ENCODE data around the gene PDGFRB. TPM values are rescaled to one million over a fixed set of nuclear protein-coding genes. Genes with fewer than 3 reads are reported as not detected.

Gene PDGFRB
- total RNA-seq, 1 experiment from 2014 or later: 1.8 TPM

- no peaks in the 10 kb centered on the region for H3K36me3 ChIP-seq (ENCODE audit: control insufficient read depth, insufficient read depth, low read length)
- intact Hi-C loops (cut with micrococcal nuclease; ENCODE audit: unreplicated experiment): no loop called here
- TF ChIP-seq SIN3A (IDR thresholded peaks at IDR 0.05; ENCODE audit: borderline replicate concordance, insufficient read depth, low read depth, low read length): no peak
- no peak for TF ChIP-seq TCF7L2 (IDR thresholded peaks at IDR 0.05; ENCODE audit: low read depth, low read length)
- TF ChIP-seq REST (IDR thresholded peaks at IDR 0.05; ENCODE audit: insufficient read depth in 1 of 2, low read depth in 2 of 2, low read length in 1 of 2): no peak
- TF ChIP-seq POLR2AphosphoS5 (IDR thresholded peaks at IDR 0.05; ENCODE audit: low read depth, low read length): no peak
- TF ChIP-seq CTCF (IDR thresholded peaks at IDR 0.05): no peak
- no peaks in the 10 kb centered on the region for H3K9me3 ChIP-seq (ENCODE audit: control insufficient read depth, insufficient read depth, low read depth, low read length)
- H3K4me1 ChIP-seq (ENCODE audit: control insufficient read depth, insufficient read depth, low read length): peaks cover 8% of the 10 kb centered on the region
- ATAC-seq (no peak), DNase-seq (ENCODE audit: low read depth, low spot score) (no peak)
- no peak overlapping the region for H3K4me3 ChIP-seq (ENCODE audit: low read depth in 2 of 2, low read length in 2 of 2)
- ChIA-PET POLR2A (no interaction called here), CTCF (interaction anchor here (1.7 kb wide), 1 partner anchor 60 kb away, joined by 4 read pairs; no protein-coding TSS in a partner anchor)
- no peak overlapping the region for H3K27ac ChIP-seq (ENCODE audit: low read length)
- H3K27me3 ChIP-seq (ENCODE audit: control insufficient read depth, insufficient read depth, low read length): no peaks in the 10 kb centered on the region
- in situ Hi-C loops (cut with HindIII; ENCODE audit: low pct_unique_long_range_greater_than_20kb, low sequenced_read_pairs): no loop called here
- BruUV-seq (replicated peaks): no TSS peak
Observed at GRCh38 chr5:150159031-150159430, 3.4 kb upstream of the PDGFRB start.

- Histone ChIP-seq H3K27ac (ENCODE audit: low read length) (no peak overlapping the region), H3K9me3 (ENCODE audit: control insufficient read depth, insufficient read depth, low read depth, low read length) (no peaks in the 10 kb centered on the region), H3K4me3 (ENCODE audit: low read depth in 2 of 2, low read length in 2 of 2) (no peak overlapping the region), H3K4me1 (ENCODE audit: control insufficient read depth, insufficient read depth, low read length) (peaks cover 8% of the 10 kb centered on the region), H3K36me3 (ENCODE audit: control insufficient read depth, insufficient read depth, low read length) (no peaks in the 10 kb centered on the region), H3K27me3 (ENCODE audit: control insufficient read depth, insufficient read depth, low read length) (no peaks in the 10 kb centered on the region)
- DNase-seq (ENCODE audit: low read depth, low spot score): no peak
- intact Hi-C loops (cut with micrococcal nuclease; ENCODE audit: unreplicated experiment) (no loop called here), in situ Hi-C loops (cut with HindIII; ENCODE audit: low pct_unique_long_range_greater_than_20kb, low sequenced_read_pairs) (no loop called here)
- no peak for ATAC-seq
- ChIA-PET CTCF (interaction anchor here (1.7 kb wide), 1 partner anchor 61 kb away, joined by 4 read pairs; no protein-coding TSS in a partner anchor), POLR2A (no interaction called here)
- no peak for TF ChIP-seq REST (IDR thresholded peaks at IDR 0.05; ENCODE audit: insufficient read depth in 1 of 2, low read depth in 2 of 2, low read length in 1 of 2)
- no peak for TF ChIP-seq POLR2AphosphoS5 (IDR thresholded peaks at IDR 0.05; ENCODE audit: low read depth, low read length)
- TF ChIP-seq CTCF (IDR thresholded peaks at IDR 0.05): no peak
- TF ChIP-seq SIN3A (IDR thresholded peaks at IDR 0.05; ENCODE audit: borderline replicate concordance, insufficient read depth, low read depth, low read length): no peak
- no peak for TF ChIP-seq TCF7L2 (IDR thresholded peaks at IDR 0.05; ENCODE audit: low read depth, low read length)
- no TSS peak for BruUV-seq (replicated peaks)
Observed at GRCh38 chr5:150158170-150158949, 2.7 kb upstream of the PDGFRB start.
